Amygdala (tissue), 56 donors: ENCODE results near the gene METTL9.
"Not testable (repeated sequence)": the region's sequence is repeated elsewhere in the genome, so short reads cannot be mapped to it uniquely, and the experiment has no call there.

Source experiments
- DNase-seq, 56 donors: peaks; one replicate each; lab custom pipeline; 2025; lab: John Stamatoyannopoulos, UW

METTL9 gene

DNA sequence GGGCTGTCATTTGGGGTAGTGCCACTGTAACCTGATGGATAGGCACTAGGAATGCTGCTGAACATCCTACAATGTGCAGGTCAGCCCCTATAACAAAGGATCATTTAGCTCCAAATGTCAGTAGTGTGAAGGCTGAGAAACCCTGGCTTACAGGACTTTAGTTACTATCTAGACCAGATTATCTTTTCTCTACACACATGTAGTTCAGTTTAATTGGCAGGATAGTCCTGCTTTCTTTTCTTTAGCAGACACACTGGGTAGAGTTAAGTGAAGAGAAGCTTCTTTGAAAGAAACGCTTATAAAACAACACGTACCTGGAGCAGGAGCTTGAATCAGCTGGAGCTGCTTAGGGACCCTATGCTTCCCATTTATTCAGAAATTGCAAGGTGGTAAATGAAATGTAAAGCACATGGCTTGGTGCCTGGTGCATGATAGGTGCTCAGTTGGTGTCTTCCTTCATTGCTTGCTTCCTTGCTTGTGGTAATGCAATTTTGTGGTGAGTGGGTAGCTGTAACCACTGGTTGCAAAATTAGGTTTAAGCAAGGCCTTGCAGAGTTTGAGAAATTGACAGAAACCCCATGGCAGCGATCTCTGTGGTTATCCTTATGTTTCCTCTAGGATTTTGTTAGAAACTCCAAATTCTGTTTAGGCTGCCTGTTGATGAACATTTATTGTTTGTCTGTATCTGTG is 9.4 kb downstream of the METTL9 start:
- DNase-seq: no peak

DNA sequence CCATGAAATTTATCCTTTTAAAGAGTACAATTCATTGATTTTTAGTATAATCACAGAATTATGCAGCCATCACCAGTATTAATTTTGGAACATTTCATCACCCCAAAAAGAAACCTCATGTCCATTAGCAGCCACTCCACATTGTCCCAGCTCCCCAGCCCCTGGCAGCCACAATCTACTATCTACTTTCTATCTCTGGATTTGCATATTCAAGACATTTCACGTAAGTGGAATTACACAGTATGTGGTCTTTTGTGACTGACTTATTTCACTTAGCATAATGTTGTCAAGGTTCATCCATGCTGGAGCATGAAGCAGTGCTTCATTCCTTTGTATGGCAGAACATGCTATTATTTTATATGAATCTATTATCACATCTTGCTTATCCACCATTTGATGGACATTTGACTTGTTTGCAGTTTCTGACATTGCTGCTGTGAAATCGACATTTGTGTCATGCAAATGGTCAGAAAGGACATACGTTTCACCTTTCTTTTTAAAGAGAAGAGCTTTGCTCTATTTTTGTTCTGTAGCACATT is 10.7 kb downstream of the METTL9 start:
- DNase-seq: no peak

DNA sequence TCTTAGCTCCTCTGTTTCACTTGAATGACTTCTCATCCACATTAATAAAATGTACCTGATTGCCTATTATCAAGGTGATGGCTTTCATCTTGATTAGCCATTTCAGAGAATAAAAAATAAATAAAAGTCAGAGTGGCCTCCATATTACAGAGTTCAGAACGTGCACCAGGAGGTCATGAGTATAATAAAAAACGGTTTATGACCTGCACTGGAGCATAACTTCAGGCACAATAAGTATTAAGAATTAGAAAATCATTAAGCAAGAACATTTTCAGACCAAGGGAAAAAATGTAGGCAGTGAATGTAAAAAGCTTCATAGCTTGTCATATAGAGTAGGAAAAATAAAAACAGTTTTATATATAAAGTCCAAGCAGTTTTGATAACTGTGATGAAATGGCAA is 11.4 kb downstream of the METTL9 start:
- DNase-seq: no peak

DNA sequence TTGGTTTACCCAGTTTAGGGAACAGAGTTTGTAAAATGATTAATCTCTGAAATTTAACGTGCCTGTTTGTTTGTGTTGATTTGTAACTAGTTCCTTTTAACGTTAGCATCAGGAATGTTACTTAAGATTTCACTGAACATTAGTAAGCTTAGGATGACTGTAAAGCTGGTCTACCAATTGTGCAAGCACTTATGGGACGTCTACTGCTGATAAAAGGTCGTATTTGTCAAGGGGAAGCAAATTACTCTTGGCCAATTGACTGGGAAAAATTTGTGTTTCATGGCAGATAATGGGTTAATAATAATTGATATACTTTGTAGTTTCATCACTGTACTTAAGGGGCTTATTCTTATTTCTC is 11.8 kb downstream of the METTL9 start:
- no peak for DNase-seq

DNA sequence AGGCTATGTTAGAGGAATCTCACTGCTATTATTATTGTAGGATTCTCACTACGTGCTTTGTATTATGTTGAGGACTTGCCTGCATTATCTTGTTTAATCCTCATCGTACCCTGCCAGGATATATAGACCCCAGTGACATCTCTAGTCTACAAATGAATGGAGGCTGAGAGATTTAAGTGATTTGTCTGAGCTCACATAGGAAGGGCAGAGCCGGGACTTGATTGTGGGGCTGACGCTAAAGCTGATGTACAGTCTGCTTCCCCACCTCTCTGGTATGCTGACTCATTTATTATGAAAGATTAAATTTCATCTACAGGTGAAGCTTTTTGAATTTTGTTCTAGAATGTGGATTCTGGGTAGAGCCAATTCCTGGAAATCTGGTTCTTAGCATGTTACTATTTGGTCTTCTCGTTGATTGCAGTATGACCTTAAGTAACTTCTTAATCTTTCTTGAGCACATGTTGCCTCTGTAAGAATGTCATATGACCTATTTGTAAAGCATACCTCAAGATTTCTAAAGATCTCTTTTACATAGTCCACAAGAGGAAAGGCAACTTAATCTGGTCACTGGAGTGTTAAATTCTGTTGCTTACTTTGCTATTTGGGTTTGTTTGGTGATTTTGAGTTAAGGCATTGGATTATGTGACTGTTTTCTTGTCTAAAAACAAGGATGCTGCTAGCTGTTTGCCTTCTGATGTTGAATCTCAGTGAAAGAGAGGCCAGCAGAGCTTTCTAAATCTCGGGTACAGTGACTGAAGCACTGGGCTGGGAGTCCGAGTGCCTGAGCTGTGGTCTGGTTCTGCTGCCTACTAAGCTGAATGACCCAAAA is 12.4 kb downstream of the METTL9 start:
- no peak for DNase-seq

DNA sequence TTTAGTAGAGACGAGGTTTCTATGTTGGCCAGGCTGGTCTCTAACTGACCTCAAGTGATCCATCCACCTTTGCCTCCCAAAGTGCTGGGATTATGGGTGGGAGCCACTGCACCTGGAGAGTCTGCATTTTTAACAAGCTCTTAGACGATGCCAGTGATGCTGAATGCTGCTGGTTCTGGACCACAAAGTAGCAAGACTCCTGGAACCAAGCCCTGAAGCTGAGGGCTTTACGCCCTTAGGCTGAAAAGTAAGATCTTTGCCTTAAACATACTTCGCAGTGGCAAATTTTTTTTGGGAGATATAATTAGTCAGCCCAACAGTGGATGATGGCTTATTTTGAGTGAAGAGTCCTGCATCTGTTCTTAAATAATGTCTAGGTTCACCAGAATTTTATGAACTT is 14.0 kb downstream of the METTL9 start:
- DNase-seq: no peak

DNA sequence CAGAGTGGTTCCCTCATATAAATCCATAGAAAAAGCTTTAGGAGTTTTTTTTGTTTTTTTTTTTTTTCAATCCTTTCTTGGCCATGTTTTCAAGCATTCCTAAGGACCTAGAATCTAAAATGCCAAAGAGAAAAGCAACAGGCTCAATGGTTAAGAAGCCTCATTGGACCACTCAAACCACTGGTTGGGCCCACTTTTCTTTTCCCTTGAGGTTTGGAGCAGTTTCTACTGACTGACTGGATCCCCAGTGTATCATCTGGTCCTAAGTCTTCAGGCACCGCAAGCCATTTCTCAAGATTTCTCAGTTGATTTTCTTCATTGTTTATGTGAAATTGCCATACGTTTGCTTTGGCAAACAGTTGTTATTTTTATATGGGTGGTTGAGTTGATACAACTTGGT is 14.4 kb downstream of the METTL9 start:
- DNase-seq: no peak

DNA sequence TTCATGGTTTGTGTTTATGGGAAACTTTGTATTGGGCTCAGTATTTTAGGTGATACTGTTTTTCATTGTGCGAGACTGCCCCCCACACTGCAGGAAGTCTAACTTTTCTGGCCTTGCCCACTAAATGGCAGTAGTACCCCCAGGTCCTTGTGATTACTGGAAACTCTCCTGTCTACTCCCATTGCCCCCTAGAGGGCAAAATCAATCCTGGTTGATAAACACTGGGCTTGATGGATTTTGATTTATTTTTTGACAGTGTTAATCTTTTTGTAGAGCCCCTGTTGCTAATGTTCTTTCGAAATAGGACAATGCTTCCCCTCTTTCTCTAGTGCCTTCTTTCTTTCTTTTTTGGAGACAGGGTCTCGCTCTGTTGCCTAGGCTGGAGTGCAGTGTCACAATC is 15.5 kb downstream of the METTL9 start:
- DNase-seq: no peak

DNA sequence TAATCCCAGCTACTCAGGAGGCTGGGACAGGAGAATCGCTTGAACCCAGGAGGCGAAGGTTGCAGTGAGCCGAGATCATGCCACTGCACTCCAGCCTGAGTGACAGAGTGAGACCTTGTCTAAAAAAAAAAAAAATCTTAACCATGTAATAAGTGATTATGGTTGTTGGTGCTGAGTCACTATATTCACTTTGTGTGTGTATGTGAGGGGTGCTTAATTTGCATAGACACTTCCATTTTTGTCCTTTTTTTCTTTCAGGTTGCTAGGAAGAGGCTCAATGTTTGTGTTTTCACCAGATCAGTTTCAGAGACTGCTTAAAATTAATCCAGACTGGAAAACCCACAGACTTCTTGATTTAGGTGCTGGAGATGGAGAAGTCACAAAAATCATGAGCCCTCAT is 18.2 kb downstream of the METTL9 start:
- no peak for DNase-seq

DNA sequence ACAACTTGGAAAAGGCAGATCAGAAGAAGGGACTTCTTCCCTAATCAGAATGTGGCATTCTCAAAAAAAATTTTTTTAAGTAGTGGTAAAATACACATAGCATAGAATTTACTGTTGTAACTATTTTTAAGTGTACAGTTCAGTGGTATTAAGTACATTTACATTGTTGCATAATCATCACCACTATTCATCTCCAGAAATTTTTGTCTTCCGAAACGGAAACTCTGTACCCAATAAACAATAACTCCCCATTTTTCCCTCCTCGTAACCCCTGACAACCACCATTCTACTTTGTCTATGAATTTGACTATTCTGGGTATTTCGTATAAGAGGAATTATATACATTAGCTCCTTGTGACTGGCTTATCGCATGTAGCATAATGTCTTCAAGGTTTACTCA is 18.9 kb downstream of the METTL9 start:
- no peak for DNase-seq

DNA sequence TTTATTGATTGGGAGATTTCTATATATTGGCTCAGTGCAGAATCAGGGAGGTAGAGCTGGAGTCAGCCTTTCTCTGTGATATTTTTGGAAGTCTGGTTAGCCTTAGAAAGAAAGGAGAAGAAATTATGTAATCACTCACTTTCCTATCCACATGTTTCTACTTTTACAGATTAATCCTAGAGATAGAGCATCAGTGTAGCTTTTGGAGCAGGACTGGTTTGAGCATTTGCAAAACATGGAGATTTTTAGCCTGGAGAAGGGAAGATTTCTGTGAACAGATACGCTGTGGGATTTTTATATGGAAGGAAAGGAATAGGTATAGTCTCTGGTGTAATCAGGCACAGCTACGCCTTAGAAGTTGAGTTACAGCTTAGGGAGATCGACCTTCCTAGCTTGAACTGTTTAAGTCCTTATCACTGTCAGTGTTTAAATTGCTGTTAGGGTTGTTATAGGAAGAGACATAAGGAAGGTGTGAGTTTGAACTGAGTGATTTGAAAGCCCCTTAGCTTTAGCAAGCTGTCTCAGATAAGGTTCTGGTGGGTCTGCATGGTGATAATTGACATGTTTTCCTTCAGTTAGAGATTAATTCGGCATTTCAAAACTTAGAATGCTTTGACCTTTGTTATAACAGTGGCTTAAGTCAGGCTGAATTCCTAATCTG is 20.5 kb downstream of the METTL9 start:
- no peak for DNase-seq

DNA sequence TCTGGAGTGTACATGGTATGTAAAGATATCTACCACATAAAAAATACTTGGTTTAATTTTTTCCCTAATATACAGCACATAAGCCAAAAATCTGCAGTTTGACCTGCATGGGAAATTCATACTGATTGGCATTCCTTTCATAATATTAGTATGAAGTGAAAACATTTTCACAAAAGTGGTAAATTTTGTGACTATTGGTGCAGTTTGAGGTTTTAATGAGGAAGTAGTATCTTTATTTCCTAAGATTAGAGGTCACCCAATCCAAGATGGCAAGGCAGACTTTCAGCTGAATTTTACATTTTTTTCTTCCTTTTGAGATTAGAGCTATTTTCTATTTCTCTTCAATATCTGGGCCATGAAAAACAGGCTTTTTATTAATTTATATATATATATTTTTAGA is 21.2 kb downstream of the METTL9 start:
- DNase-seq: no peak

DNA sequence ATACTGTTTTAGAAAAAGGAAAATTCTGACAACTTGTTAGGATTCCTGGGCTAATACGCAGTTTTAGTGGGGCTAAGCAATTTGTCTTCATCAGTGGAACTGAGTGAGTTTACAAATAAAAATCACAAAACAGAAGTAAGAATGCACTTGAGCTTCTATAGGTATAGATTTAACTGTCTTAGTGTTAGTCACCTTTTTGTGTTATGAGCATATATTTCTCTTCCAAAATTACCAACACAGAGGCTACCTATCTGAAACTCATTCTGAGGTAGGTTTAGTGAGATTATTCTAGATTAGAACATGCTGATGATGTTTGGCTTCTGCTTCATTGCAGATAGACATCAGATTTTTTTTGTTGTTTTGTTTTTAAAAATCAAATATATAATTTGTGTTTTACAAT is 23.2 kb downstream of the METTL9 start:
- no peak for DNase-seq

DNA sequence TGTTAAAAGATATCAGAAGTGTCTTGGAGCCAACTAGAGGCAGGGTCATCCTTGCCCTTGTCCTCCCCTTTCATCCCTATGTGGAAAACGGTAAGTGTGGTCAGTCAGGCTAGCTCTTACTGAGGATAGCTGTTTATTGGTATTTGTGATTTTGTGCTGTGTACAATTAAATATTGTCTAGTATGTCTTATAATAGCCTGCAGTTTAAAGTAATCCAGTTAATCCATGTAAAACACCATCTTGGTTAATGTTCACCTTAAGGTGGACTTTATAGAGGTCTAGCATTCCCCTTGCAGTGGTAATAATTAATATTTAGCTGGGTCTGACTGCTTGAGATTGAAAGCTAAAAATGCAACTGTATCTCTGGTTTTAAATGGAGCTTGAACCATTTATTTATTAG is 25.6 kb downstream of the METTL9 start:
- DNase-seq: no peak

DNA sequence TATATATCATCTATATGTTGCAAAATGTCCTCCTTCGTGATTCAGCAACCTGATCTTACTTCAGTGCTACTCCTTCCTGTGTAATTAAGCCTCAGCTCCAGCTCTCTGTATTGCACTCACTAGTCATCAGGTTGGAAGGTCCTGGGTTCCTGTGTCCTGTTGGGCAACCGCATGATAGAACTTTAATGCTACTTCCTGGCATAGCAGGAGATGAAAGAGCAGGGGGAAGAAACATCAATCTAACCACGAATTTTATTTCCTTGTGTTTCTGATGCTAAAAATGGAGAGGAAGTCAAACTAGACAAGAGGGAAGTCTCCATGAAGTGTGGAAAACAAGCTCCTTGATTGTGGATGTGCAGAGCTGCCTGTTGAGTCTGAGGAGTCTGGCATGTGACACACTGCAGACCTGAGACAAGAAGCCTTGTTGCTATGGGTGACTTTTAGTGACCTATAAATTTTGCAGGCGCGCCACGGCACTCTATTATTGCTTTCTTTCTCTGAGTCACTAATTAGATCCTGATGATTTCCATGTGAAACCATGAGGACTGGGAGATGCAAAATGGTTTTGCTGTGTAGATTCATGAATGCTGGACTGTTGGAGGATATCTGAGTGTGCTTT is 27.4 kb downstream of the METTL9 start:
- DNase-seq: peak in 12 of 56 donors; percentile 5 to 31 (median 21)

DNA sequence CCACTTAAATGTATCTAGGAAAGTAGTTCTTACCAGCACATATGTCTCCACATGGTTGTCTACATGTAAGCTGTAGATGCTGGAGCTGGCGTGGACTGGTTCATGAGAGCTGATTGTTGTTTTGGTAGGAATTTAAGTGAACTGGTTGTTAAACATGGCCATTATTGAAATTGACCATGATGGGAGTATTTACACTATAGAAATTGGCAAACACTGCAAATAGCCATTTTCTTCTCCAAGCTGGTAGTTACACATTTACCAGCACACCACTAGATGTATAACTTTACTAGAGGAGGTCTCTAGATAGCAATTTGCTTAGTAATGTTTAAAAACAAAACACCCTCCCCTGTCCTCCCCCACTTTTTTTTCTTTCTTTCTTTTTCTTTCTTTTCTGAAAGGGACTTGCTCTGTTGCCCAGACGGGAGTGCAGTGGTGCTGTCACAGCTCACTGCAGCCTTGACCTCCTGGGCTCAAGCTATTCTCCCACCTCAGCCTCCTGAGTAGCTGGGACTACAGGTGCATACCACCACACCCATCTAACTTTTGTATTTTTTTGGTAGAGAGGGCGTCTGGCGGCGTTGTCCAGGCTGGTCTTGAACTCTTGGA is 28.8 kb downstream of the METTL9 start:
- DNase-seq: no peak

DNA sequence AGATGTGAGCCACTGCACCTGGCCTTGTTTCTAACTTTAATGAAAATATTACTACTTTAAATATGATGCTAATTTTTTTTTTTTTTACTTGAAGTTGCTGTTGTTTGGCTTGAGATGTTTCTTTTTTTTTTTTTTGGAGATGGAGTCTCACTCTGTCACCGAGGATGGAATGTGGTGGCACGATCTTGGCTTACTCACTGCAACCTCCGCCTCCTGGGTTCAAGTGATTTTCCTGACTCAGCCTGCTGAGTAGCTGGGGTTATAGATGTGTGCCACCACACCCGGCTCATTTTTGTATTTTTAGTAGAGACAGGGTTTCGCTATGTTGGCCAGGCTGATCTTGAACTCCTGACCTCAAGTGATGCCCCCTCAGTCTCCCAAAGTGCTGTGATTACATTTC is 29.4 kb downstream of the METTL9 start:
- no peak for DNase-seq

DNA sequence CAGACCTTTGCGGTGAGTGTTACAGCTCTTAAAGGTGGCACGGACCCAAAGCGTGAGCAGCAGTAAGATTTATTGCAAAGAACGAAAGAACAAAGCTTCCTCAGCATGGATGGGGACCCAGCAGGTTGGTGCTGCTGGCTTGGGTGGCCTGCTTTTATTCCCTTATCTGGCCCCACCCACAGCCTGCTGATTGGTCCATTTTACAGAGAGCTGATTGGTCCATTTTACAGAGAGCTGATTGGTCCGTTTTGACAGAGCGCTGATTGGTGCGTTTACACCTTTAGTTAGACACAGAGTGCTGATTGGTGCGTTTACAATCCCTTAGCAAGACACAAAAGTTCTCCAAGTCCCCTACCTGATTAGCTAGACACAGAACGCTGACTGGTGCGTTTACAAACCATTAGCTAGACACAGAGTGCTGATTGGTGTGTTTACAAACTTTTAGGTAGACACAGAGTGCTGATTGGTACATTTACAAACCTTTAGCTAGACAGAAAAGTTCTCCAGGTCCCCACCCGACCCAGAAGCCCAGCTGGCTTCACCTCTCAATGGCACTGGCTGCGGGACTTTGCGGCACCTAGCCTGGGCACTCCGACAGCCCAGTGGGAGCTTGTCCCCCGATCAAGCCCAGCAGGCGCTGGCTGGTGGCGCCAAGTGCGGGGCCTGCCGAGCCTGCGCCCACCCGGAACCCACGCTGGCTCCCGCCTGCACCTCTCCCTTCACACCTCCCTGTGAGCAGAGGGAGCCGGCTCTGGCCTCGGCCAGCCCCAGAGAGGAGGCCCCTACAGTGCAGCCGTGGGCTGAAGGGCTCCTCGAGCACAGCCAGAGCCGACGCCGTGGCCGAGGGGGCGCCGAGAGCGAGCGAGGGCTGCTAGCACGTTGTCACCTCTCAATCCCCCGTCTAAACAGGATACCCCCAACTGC is 30.5 kb downstream of the METTL9 start:
- DNase-seq: not testable (repeated sequence)

DNA sequence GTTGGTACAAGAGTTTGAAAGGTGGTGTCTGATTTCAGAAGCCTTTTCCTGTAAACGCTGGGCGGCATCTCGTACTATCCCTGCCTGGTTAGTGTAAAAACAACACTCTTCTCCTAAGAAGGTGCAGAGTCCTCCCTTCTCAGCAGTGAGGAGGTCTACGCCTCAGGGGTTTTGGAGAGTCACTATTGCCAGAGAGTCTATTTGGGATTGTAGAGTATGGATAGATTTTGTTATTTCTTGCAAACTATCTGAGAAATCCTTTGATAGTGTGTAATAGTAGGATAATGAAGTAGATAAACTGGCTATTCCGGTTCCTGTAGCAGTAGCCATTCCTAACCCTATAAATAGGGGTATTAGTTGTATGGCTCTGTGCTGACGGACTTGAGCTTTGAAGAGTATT is 31.5 kb downstream of the METTL9 start:
- not testable (repeated sequence) for DNase-seq
